Thyroid gland (tissue), 4 donors: ENCODE results near the gene AP3S2.

Source experiments
- CTCF ChIP-seq, 6 experiments: fragments of 200-600 bp in 3 of 6; fragments of 450-650 bp in 3 of 6; sonication (generic) in 3 of 6; IDR thresholded peaks; one replicate each; pipeline ENCODE4 v1.5.1; 2016 to 2019; ENCODE audit warnings: antibody characterized with exemption in 6 of 6, mild to moderate bottlenecking in 2 of 6, inconsistent platforms in 1 of 6, moderate library complexity in 1 of 6
- POLR2A ChIP-seq, 2 donors: fragments of 450-650 bp; IDR thresholded peaks; one replicate each; pipeline ENCODE4 v1.6.1; 2017; ENCODE audit warnings: antibody characterized with exemption in 2 of 2, mild to moderate bottlenecking in 2 of 2, moderate library complexity in 1 of 2

- no peak for TF ChIP-seq CTCF (IDR thresholded peaks at IDR 0.05)
- no peak for TF ChIP-seq POLR2A (IDR thresholded peaks at IDR 0.05)
These were observed 14.4 kb upstream of the AP3S2 start for GRCh38 chr15:89908226-89908625.
